ENCODE data around the gene YPEL5.
A peak's percentile ranks its signal among the peaks of the same experiment; 100 is the strongest.
"Not testable (repeated sequence)": the region's sequence is repeated elsewhere in the genome, so short reads cannot be mapped to it uniquely, and the experiment has no call there.

YPEL5 gene

DNA sequence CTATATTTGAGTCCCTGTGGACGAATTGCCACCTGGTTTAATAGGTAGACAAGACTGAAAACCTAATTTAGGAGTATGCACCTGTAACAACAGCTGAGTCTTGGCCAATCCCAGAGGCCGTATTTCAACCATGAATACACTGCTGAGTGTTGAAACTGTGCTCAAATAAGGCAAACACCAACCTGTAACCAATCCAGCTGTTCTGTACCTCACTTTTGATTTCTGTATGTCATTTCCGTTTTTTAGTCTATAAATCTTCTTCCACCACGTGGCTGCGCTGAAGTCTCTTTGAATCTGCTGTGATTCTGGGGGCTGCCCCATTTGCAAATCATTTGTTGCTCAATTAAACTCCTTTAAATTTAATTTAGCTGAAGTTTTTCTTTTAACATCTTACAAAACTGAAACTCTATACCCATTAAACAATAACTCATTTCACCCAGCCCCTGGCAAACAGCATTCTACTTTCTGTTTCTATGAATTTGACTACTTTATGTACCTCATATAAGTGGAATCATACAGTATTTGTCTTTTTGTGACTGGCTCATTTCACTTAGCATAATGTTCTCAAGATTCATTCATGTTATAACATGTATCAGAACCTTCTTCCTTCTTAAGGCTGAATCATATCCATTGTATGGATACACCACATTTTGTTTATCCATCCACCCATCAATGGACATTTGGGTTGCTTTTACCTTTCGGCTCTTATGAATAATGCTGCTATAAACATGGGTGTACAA is 7.5 kb upstream of the YPEL5 start:
- no peak for DNase-seq (ENCODE audit: low read depth)

GRCh38 chr2:30141136-30141535 is 5.7 kb upstream of the YPEL5 start:
- no peak for DNase-seq (ENCODE audit: low read depth)

GRCh38 chr2:30144260-30144659 is 2.5 kb upstream of the YPEL5 start:
- no peak for DNase-seq (ENCODE audit: low read depth)

DNA sequence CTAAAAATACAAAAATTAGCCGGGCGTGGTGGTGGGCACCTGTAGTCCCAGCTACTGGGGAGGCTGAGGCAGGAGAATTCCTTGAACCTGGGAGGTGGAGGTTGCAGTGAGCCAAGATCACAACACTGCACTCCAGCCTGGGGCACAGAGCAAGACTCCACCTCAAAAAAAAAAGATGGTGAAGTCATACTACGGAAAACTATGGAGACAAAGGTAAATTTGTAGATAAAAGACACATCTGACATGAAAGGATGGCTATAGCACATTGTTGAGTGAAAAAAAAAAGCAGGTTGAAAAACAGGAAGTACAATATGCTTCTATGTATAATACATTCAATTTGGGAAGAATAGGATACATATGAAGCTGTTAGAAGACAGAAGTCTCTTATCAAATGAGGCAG is 1.9 kb upstream of the YPEL5 start:
- DNase-seq (ENCODE audit: low read depth), result not testable (repeated sequence)

DNA sequence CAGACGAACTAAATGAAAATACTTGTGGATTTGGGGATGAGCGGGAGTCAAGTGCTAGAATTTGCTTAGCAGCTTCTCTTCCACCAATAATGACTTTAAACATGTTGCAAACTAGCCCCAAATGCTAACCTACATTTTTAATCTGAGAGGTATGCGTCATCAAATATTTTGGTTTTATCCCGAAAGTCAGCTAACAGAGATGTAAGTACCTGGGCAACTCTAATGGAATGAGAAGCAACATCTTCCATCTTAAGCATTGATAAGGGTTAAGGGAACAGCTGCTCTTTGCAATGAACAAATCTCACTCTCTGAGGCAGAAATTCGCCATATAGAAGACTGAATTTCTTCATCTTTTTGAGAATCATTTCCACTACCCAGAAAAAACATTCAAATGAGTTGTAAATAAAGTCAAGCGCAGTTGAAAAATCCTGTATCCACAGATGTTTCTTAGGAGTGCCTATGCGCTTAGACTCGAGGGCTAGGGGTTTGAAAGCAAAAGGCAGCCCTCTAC is 926 bp upstream of the YPEL5 start:
- DNase-seq (ENCODE audit: low read depth), result no peak

DNA sequence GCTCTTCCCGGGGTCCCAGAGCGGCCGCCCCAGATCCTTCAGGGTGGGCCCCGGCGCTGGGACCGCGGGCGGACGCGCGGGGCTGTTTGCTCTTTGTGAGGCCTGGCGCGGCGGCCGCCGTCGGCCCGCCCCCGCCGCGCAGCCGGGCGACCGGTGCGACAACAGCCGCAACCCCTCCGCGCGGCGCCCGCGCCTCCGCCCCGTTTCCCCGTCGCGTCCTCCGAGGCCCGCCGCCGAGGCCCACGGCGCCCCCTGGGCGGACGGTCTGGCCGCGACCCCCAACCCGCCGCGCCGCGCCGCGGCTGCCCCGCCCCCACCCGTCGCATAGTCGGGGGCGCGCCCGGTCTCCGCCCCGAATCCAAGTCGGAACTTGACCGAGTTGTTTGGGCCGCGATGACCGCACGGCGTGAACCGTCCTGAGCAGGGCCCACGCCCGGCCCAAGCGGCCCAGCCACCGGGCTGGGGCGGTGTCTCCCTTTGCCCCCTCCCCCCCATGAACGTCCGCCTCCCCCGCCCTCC is 448 bp downstream of the YPEL5 start:
- no peak for DNase-seq (ENCODE audit: low read depth)

GRCh38 chr2:30147715-30148610 is 1.2 kb downstream of the YPEL5 start:
- DNase-seq (ENCODE audit: low read depth), result no peak

GRCh38 chr2:30148850-30149249 is 2.0 kb downstream of the YPEL5 start:
- no peak for DNase-seq (ENCODE audit: low read depth)

- no peak for DNase-seq (ENCODE audit: low read depth)
Observed at GRCh38 chr2:30149513-30149912, 2.7 kb downstream of the YPEL5 start.

GRCh38 chr2:30149976-30150375 is 3.2 kb downstream of the YPEL5 start:
- no peak for DNase-seq (ENCODE audit: low read depth)

DNA sequence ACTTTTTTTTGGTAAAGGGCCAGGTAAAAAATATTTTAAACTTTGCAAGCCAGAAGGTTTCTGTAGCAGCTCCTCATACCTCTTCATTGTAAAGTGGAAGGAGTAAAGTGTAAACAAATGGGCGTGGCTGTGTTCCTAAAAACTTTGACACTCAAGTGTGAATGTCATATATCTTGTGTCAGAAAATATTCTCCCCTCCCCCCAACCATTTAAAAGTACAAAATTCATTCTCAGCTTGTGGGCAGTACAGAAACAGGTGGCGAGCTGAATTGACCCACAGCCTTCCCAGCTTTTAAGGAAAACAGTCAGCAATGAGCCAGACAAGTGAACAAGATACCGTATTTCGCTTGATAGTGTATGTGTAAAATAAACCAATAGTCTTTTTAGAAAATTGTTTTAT is 4.0 kb downstream of the YPEL5 start:
- no peak for DNase-seq (ENCODE audit: low read depth)

GRCh38 chr2:30152385-30152784 is 5.6 kb downstream of the YPEL5 start:
- no peak for DNase-seq (ENCODE audit: low read depth)

GRCh38 chr2:30155202-30155601 is 8.4 kb downstream of the YPEL5 start:
- DNase-seq (ENCODE audit: low read depth), result no peak

DNA sequence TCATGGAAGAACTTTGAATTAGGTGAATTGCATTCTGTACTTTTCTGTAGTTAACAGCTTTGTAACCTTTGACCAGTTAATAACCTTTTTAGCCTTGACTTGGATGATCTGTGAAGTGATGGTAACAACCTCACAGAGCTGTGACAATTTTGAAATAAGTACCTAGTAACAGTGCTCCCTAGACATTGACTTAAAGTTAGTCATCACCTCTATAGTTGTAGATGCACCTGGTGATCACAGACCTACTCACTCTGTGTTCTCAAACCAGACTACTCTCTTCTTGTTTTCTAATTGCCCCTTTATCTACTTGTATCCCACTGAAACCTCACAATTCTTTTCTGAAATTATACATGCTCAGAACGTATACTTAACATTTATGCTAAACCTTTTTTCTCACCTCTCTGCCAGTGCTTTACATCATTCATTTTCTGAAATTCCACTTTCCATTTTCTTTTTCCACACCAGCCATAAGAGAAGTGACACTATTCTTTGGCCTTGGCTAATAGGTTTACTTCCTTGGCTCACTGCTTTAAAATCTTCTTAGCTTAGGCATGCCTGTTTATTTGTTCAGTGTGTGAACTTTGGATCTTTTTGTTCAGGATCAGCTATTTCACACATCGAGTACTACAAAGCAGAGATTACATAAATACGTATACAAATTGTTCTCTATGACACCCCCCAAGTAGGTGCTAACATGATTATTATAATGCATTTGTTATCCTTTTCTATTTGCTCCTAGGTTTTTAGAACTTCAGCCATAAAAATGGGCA is 9.3 kb downstream of the YPEL5 start:
- no peak for DNase-seq (ENCODE audit: low read depth)

- no peak for DNase-seq (ENCODE audit: low read depth)
Observed at GRCh38 chr2:30157616-30158015, 10.8 kb downstream of the YPEL5 start.

DNA sequence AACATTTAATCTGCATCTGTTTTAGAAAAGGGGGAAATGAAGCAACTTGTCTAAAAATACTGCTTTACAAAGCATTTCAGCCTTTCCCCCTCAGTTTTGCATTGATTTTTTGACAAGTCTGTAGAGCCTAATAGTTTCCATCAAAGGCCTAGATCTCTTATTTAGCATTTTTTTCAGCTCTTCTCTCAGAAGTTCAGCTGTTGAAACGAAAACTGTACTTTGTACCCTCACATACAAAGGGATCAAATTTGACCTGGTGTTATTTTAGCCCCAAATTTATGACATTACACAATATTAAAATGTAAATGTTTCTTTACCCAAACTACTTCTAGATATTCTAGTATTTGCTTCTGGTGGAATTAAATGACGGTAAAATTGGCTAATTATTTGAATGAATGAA is 13.0 kb downstream of the YPEL5 start:
- DNase-seq (ENCODE audit: low read depth), result no peak

DNA sequence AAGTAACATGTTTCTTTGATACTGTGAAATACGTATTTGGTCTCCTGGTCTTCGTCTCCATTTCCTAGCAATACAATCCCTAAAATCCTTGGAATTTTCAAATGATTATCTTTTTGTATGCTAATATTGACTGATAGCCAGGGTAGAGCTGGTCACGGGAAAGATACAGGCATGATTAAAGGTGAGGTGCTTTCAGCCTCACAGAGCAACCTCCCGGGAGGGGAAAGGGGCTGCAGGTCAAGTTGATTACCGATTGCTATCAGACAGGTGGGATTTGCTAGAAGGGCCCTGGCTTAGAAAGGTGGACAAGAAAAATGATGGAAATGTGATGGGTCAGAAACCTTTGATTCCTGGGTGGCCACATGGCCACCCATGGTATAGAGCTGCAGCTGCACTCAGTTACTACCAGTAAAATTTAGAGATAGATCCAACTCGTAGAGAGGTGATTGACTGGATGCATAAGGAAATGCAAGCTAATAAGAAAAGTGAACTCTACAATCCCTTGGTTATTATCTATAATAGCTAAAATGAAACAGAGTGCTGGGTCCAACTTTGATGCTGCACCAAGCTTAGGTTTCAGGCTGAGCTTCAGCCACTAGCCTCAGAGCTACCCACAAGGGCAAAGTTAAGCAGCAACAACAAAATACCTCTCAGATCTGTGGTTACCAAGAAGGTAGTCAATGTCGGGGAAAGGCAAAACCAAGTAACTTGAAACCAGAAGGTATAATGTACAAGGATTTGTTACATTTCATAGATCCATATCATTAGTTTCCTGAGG is 15.3 kb downstream of the YPEL5 start:
- DNase-seq (ENCODE audit: low read depth), result no peak

- no peak for DNase-seq (ENCODE audit: low read depth)
Observed at GRCh38 chr2:30162806-30163205, 16.0 kb downstream of the YPEL5 start.

DNA sequence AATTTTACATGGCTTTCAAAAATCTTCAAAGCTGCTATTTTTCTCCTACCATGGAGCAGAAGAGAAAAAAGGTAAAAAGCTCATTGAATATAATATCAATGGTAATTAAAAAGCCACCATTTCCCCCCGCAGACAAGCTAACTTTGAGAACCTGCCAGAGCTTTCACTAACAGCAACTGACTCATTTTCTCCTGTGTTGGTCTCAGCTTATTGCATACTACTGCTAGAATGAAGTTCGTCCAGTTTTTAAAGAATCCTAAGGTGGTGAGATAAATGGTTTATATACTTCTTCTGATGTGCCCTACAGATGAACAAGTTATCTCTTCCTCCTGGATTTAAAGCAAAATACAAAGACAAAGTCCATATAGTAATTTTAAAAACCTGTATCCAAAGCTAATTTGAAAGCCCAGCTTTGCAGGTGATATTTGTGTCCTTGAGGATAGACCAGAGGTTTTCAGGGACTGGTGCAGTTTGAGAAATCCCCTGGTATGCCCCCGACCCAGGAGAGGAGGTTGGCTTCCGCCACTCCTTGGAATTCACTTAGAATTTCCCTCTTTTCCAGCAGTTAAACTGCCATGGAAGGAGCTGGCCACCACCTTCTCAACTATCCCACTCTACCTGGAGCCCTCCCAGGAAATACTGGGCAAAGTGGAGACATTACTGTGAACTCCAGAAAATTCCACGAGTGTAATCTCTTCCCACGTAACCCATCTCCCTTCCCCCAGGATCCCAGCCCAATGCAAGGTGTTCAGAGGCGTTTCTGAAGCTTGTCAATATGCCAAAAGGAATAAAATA is 17.5 kb downstream of the YPEL5 start:
- DNase-seq (ENCODE audit: low read depth), result no peak

DNA sequence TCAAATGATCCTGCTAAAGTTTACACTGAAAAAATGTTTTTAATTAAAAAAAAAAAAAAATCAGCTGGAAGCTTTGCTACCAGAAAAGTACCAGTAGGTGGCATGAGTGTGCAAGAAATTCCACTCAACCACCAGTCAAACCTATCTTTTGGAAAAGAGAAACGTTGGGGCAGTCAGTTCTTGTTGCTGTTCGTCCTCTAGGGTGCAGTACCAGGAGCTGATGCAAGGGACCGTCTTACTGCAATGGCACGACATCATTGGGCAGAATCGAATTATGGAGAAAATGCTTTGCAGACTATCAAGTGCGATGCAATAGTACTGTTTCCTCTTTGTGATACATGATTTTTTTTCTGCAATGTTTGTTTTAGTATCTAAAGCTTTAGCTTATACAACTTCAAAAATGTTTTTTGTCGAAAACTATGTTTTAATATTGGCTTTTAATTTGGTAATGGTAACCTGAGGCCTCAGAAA is 18.3 kb downstream of the YPEL5 start:
- peak; percentile 77 for DNase-seq (ENCODE audit: low read depth)
